HepG2 (cell line): Measurements from ENCODE around the gene EXOC6B.

Experiments
- EZH2 ChIP-seq: conservative IDR thresholded peaks from 2 replicates; pipeline ENCODE4 v1.6.1; 2012; ENCODE audit warnings: mild to moderate bottlenecking, low read depth, low read length, moderate library complexity
- GTF2F1 ChIP-seq: fragments of 150-350 bp; IDR thresholded peaks from 2 replicates; pipeline ENCODE4 v1.6.1; 2014; ENCODE audit warnings: low read length
- TF ChIP-seq, protein P1 (sequence below): sonication (generic); formaldehyde crosslinking; IDR thresholded peaks from 2 replicates; pipeline ENCODE4 v1.4.0; 2020; ENCODE audit warnings: missing genetic modification reagents, borderline replicate concordance
- TF ChIP-seq, protein P2 (sequence below): sonication (generic); formaldehyde crosslinking; IDR thresholded peaks from 2 replicates; pipeline ENCODE4 v1.5.0; 2020; ENCODE audit warnings: mild to moderate bottlenecking, missing genetic modification reagents, moderate library complexity
- TF ChIP-seq, protein P3 (sequence below): sonication (generic); formaldehyde crosslinking; IDR thresholded peaks from 2 replicates; pipeline ENCODE4 v1.8.1; 2022; ENCODE audit warnings: low read depth, mild to moderate bottlenecking, missing genetic modification reagents

DNA sequence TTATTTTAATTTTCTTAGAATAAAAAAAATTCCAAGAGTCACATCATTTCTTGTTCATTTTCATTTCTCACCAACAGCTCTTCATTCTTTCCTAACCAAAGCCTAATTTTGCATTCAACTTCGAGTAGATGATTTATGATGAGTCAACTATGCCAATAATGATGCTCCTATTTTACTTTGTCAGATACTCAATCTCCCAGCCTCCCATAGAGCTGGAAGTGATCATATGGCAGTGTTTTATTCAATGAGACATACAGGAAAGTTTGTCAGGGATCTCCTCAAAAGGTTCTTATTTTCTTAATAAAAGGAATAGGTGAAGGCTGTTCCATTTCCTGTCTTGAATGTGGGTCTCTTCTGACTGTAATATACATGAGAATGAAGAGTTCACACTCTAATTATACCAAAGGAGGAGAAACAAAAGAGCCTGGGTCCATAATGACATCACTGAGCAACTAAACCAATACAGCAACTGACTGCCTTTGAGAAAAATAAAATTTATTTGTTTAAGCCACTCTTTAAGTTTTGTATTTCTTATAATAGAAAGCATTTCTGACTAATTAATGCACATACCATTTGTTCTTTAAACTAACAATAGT, 447.0 kb downstream of the EXOC6B start:
- no peak for TF ChIP-seq EZH2
- no peak for TF ChIP-seq GTF2F1
- TF ChIP-seq, protein P1, sequence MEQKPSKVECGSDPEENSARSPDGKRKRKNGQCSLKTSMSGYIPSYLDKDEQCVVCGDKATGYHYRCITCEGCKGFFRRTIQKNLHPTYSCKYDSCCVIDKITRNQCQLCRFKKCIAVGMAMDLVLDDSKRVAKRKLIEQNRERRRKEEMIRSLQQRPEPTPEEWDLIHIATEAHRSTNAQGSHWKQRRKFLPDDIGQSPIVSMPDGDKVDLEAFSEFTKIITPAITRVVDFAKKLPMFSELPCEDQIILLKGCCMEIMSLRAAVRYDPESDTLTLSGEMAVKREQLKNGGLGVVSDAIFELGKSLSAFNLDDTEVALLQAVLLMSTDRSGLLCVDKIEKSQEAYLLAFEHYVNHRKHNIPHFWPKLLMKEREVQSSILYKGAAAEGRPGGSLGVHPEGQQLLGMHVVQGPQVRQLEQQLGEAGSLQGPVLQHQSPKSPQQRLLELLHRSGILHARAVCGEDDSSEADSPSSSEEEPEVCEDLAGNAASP, result no peak
- TF ChIP-seq, protein P2, sequence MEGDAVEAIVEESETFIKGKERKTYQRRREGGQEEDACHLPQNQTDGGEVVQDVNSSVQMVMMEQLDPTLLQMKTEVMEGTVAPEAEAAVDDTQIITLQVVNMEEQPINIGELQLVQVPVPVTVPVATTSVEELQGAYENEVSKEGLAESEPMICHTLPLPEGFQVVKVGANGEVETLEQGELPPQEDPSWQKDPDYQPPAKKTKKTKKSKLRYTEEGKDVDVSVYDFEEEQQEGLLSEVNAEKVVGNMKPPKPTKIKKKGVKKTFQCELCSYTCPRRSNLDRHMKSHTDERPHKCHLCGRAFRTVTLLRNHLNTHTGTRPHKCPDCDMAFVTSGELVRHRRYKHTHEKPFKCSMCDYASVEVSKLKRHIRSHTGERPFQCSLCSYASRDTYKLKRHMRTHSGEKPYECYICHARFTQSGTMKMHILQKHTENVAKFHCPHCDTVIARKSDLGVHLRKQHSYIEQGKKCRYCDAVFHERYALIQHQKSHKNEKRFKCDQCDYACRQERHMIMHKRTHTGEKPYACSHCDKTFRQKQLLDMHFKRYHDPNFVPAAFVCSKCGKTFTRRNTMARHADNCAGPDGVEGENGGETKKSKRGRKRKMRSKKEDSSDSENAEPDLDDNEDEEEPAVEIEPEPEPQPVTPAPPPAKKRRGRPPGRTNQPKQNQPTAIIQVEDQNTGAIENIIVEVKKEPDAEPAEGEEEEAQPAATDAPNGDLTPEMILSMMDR (CRISPR knock-in tag), result no peak
- TF ChIP-seq, protein P3, sequence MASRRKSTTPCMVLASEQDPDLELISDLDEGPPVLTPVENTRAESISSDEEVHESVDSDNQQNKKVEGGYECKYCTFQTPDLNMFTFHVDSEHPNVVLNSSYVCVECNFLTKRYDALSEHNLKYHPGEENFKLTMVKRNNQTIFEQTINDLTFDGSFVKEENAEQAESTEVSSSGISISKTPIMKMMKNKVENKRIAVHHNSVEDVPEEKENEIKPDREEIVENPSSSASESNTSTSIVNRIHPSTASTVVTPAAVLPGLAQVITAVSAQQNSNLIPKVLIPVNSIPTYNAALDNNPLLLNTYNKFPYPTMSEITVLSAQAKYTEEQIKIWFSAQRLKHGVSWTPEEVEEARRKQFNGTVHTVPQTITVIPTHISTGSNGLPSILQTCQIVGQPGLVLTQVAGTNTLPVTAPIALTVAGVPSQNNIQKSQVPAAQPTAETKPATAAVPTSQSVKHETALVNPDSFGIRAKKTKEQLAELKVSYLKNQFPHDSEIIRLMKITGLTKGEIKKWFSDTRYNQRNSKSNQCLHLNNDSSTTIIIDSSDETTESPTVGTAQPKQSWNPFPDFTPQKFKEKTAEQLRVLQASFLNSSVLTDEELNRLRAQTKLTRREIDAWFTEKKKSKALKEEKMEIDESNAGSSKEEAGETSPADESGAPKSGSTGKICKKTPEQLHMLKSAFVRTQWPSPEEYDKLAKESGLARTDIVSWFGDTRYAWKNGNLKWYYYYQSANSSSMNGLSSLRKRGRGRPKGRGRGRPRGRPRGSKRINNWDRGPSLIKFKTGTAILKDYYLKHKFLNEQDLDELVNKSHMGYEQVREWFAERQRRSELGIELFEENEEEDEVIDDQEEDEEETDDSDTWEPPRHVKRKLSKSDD, result no peak
